Upper lobe of left lung (tissue), 4 donors: ENCODE data around the gene DLG2.

ENCODE experiments used
- CTCF ChIP-seq, 6 experiments: fragments of 450-650 bp in 4 of 6; fragments of 200-600 bp in 2 of 6; sonication (generic) in 2 of 6; IDR thresholded peaks; one replicate each; pipeline ENCODE4 v1.5.1; 2016 to 2019; ENCODE audit warnings: antibody characterized with exemption in 6 of 6
- POLR2A ChIP-seq, 4 donors: fragments of 450-650 bp; IDR thresholded peaks; one replicate each; pipeline ENCODE4 v1.5.1; 2016 to 2017; ENCODE audit warnings: antibody characterized with exemption in 4 of 4, mild to moderate bottlenecking in 2 of 4

GRCh38 chr11:83827520-83827919, 1799.6 kb downstream of the DLG2 start:
- no peak for TF ChIP-seq POLR2A (IDR thresholded peaks at IDR 0.05)
- no peak for TF ChIP-seq CTCF (IDR thresholded peaks at IDR 0.05)
